Measurements from ENCODE around the gene ARL17A. TPM values are rescaled to one million over a fixed set of nuclear protein-coding genes. Genes with fewer than 3 reads are reported as not detected.
A peak's percentile ranks its signal among the peaks of the same experiment; 100 is the strongest.
"Not testable (repeated sequence)": the region's sequence is repeated elsewhere in the genome, so short reads cannot be mapped to it uniquely, and the experiment has no call there.

Gene ARL17A
- total RNA-seq, 2 experiments from 2014 or later = 25.0 to 26.1 TPM

DNA sequence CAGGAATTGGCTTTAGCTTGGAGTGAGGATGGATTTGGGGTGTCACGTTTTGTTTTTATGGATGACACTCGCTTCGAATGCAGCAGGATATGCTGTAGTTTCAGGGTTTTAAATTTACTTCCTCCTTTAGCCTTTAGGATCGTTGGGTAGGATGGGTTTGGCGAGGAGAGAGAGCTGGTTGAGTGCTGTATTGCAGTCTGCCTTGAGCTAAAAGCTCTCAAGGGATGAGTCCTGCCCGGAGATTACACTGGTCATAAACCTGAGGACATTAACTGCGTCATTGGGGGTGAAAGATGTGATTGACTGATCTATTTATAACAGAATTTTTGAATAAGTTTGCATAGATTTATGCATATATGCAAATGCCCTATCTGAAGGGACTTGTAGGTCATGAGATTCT lies 11.8 kb upstream of the ARL17A start:
- ATAC-seq = peak; percentile 50

DNA sequence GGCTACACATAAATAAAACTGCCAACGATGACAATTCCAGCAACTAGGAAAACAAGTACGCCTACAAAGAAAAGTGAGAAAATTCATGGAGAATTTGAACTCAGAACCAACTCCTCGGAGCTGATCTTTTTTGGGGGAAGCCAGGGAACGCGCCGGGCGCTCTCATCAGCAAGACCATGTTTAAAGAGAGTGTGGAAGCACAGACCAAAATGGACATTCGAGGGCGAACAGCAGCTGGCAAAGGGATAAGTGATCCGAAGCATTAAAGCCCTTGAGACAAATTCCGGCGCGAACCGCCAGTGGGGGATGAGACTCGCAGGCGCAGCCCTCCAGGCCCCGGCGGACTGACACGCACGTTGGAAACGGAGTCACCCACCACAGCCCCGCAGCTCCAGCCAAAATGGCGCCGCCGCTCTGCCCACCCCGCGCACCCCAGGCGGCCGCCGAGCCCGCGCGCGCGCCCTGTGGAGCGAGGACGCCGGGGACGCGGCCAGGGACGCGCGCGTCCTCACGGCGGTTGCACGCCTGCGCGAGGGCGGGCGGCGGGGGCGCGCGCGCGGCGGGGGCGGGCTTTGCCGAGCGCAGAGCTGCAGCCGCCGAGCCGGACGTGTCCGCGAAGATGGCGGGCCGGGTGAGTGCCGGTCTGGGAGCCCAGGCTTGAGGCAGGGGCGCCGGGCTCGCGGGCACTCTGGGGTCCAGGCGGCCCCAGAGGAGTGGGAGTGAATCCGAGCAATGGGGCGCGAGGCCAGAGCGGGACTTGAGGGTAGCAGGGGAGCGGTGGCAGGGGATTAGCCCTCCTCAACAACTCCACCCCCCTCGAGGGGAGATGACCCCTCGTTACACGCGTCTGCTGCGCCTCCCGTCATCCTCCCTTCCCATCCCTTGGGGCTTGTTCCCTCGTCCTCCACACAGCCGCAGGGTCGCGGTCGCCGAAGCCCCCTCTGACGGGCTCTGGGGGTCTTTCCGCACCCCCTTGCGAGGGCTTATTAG lies 11.0 kb upstream of the ARL17A start, which contains the start of gene NSF:
TSS of gene NSF (plus strand) at position 513 of the 990 bp plus-strand sequence. CDS start at position 620, 107 bp downstream.
- H3K4me3 Mint-ChIP-seq; DNase-seq; POLR2A ChIA-PET; H3K27ac Mint-ChIP-seq; H3K36me3 Mint-ChIP-seq (ENCODE audit: low read depth); CTCF ChIA-PET; H3K27me3 Mint-ChIP-seq; H3K4me1 Mint-ChIP-seq (ENCODE audit: low read depth); H3K9me3 Mint-ChIP-seq; intact Hi-C loops (cut with micrococcal nuclease): not testable (repeated sequence)
- peak; percentile 90 for ATAC-seq

More for the DNA sequence above, 11.8 kb upstream of the ARL17A start:
- H3K4me1 Mint-ChIP-seq (ENCODE audit: low read depth); H3K9me3 Mint-ChIP-seq; H3K27me3 Mint-ChIP-seq; H3K27ac Mint-ChIP-seq; intact Hi-C loops (cut with micrococcal nuclease); POLR2A ChIA-PET; H3K4me3 Mint-ChIP-seq; H3K36me3 Mint-ChIP-seq (ENCODE audit: low read depth); DNase-seq; CTCF ChIA-PET: not testable (repeated sequence)

DNA sequence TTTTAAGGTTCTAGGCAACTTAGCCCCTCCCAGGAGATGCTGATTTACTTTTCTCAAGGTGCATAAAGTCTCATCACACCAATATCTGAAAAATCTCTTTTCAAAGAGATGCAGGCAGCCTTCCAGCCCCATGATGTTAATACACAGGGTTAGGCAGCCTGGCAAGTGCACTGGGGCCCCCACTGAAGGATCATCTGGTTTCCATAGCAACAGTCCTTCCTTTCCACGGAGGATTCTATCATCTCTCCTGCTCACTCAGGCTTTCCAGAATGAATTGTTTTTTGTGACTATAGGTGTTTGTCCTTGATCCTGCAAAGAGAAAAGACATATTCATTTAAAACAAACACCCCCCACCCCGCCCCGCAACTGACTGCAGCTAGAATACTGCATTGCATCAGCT lies 6.0 kb upstream of the ARL17A start:
- H3K27me3 Mint-ChIP-seq; POLR2A ChIA-PET; H3K4me3 Mint-ChIP-seq; intact Hi-C loops (cut with micrococcal nuclease); H3K36me3 Mint-ChIP-seq (ENCODE audit: low read depth); H3K27ac Mint-ChIP-seq; ATAC-seq; H3K4me1 Mint-ChIP-seq (ENCODE audit: low read depth); DNase-seq; CTCF ChIA-PET; H3K9me3 Mint-ChIP-seq: not testable (repeated sequence)

DNA sequence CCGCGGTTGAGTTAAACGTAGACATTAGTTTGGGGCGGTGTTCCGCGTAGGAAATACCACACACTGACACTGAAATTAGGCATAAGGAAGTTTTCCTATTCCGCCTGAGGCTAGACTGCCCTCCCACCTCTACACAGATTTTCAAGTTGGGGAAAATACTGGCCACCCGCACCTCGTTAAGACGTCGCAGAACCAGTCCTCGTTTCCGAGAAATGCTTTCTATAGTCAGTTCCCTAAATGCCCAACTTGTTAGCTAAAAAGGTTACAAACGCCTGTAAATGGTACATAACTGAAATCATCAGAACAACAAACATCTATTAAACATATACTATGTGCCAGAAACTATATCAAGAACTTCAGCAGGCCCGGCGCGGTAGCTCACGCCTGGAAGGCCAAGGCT lies 591 bp upstream of the ARL17A start:
- H3K4me1 Mint-ChIP-seq (ENCODE audit: low read depth); H3K4me3 Mint-ChIP-seq; intact Hi-C loops (cut with micrococcal nuclease); DNase-seq; H3K27me3 Mint-ChIP-seq; H3K27ac Mint-ChIP-seq; H3K9me3 Mint-ChIP-seq; ATAC-seq; H3K36me3 Mint-ChIP-seq (ENCODE audit: low read depth); CTCF ChIA-PET; POLR2A ChIA-PET: not testable (repeated sequence)

DNA sequence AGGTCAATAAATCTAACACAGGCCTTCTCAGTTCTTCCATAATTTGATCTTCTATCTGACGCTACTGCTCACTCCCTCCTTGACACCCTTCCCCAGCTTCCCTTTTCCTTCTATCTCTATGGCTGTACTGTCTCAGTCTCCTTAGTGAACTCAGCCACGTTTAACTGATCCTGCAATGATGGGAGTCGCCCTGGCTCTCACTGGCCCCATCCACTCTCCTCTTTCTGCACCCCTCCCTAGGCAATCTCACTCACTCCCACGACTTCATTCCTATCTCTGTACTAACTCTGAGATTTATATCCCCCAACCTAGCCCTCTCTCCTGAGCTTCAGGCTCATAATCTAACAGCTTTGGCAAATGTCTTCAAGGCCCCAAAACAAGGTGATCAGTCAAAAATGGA lies 7.7 kb downstream of the ARL17A start:
- H3K9me3 Mint-ChIP-seq; H3K4me1 Mint-ChIP-seq (ENCODE audit: low read depth); H3K27me3 Mint-ChIP-seq; H3K27ac Mint-ChIP-seq; ATAC-seq; POLR2A ChIA-PET; H3K36me3 Mint-ChIP-seq (ENCODE audit: low read depth); intact Hi-C loops (cut with micrococcal nuclease); DNase-seq; H3K4me3 Mint-ChIP-seq; CTCF ChIA-PET: not testable (repeated sequence)

DNA sequence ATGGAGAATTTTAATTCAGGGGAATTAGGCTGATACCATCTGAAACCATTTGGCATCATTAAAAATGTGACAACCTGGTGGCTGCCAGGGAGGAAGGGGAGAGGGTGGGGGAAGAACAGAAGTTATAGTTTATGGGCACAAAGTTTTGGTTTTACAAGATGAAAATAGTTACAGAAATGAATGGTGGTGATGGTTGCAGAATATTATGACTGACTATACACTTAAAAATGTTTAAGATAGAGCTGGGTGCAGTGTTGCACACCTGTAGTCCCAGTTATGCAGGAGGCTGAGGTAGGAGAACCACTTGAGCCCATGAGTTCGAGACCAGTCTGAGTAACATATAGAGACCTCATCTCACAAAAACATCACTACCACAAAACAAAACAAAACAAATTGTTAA lies 12.5 kb downstream of the ARL17A start:
- H3K27me3 Mint-ChIP-seq; H3K9me3 Mint-ChIP-seq; CTCF ChIA-PET; H3K27ac Mint-ChIP-seq; POLR2A ChIA-PET; H3K4me1 Mint-ChIP-seq (ENCODE audit: low read depth); H3K36me3 Mint-ChIP-seq (ENCODE audit: low read depth); H3K4me3 Mint-ChIP-seq; DNase-seq; intact Hi-C loops (cut with micrococcal nuclease); ATAC-seq: not testable (repeated sequence)

DNA sequence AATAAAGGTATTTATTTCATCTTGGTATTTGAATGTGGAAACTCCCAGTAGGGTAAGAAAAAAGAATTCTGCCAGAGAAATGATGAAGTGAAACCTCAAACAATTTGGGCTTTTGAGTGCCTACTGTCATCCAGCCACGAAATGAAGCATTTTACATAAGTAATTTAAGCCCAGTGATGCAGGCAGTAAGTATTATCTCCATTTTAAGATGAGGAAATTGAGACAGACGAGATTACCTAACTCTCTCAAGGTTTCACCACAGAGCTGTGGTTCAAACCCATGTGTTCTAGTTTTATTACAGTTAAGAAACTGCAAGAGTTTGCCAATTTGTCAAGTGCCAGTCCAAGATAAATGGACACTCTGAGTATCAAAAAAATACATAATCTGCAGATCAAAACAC lies 13.2 kb downstream of the ARL17A start:
- H3K4me1 Mint-ChIP-seq (ENCODE audit: low read depth); H3K4me3 Mint-ChIP-seq; H3K27me3 Mint-ChIP-seq; H3K9me3 Mint-ChIP-seq; DNase-seq; H3K27ac Mint-ChIP-seq; H3K36me3 Mint-ChIP-seq (ENCODE audit: low read depth); intact Hi-C loops (cut with micrococcal nuclease); POLR2A ChIA-PET; CTCF ChIA-PET: not testable (repeated sequence)
- ATAC-seq = peak; percentile 34

DNA sequence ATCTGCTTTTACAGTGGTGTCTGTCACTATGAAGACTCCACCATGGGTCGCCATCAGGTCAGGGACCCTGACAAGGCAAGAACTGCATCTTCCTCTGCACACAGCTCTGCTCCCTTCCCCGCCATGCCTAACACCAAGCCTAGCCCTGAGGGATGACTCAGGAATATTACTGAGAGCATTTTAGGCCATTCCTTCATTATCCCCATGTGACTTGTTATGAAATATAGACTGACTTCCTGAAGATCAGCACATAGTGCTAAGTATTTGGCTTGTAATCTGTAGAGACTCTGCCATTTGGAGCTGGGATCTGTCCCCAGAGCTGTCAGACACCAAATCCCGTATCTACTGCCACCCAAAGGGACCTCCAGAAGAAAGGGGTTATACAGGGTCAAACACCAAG lies 19.4 kb downstream of the ARL17A start:
- intact Hi-C loops (cut with micrococcal nuclease); H3K36me3 Mint-ChIP-seq (ENCODE audit: low read depth); H3K4me1 Mint-ChIP-seq (ENCODE audit: low read depth); H3K4me3 Mint-ChIP-seq; H3K27ac Mint-ChIP-seq; POLR2A ChIA-PET; H3K9me3 Mint-ChIP-seq; CTCF ChIA-PET; DNase-seq; H3K27me3 Mint-ChIP-seq: not testable (repeated sequence)
- peak; percentile 30 for ATAC-seq

DNA sequence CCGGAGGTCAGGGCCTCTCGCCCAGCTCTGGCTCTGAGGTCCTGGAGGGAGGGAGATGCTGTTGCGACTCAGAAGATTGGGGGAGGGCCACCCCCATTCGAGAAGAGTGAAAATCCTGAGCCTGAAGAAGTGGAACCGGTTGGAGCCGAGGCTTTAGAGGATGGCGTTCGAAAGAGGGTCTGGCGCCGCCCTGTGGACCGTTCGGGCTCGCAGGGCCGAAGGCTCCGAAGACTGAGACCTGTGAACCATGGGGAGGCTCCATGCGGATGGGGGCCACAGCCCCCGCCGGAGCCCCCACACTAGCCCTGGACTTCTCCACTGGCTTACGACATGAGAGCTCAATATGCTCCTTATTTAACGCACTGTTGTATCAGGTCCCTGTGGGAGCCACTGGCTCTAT lies 20.3 kb downstream of the ARL17A start:
- H3K4me3 Mint-ChIP-seq; H3K4me1 Mint-ChIP-seq (ENCODE audit: low read depth); ATAC-seq; intact Hi-C loops (cut with micrococcal nuclease); H3K27ac Mint-ChIP-seq; DNase-seq; H3K9me3 Mint-ChIP-seq; H3K27me3 Mint-ChIP-seq; POLR2A ChIA-PET; H3K36me3 Mint-ChIP-seq (ENCODE audit: low read depth); CTCF ChIA-PET: not testable (repeated sequence)

DNA sequence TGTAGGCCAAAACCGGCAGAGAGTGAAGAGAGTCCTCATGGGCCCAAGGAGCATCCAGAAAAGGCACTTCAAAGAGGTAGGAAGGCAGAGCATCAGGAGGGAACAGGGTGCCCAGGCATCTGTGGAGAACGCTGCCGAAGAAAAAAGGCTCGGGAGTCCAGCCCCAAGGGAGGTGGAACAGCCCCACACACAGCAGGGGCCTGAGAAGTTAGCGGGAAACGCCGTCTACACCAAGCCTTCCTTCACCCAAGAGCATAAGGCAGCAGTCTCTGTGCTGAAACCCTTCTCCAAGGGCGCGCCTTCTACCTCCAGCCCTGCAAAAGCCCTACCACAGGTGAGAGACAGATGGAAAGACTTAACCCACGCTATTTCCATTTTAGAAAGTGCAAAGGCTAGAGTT lies 30.9 kb downstream of the ARL17A start:
- H3K27ac Mint-ChIP-seq; H3K36me3 Mint-ChIP-seq (ENCODE audit: low read depth); H3K4me1 Mint-ChIP-seq (ENCODE audit: low read depth); H3K9me3 Mint-ChIP-seq; ATAC-seq; H3K4me3 Mint-ChIP-seq; CTCF ChIA-PET; POLR2A ChIA-PET; DNase-seq; intact Hi-C loops (cut with micrococcal nuclease); H3K27me3 Mint-ChIP-seq: not testable (repeated sequence)

DNA sequence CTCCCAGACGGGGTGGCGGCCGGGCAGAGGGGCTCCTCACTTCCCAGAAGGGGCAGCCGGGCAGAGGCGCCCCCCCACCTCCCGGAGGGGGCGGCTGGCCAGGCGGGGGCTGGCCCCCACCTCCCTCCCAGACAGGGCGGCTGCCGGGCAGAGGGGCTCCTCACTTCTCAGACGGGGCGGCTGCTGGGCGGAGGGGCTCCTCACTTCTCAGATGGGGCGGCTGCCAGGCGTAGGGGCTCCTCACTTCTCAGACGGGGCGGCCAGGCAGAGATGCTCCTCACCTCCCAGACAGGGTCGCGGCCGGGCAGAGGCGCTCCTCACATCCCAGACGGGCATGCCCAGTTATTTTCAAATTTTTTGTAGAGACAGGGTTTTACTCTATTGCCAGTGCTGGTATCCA lies 44.8 kb downstream of the ARL17A start:
- H3K27me3 Mint-ChIP-seq; CTCF ChIA-PET; ATAC-seq; intact Hi-C loops (cut with micrococcal nuclease); H3K36me3 Mint-ChIP-seq (ENCODE audit: low read depth); DNase-seq; H3K27ac Mint-ChIP-seq; H3K4me1 Mint-ChIP-seq (ENCODE audit: low read depth); H3K4me3 Mint-ChIP-seq; H3K9me3 Mint-ChIP-seq; POLR2A ChIA-PET: not testable (repeated sequence)

DNA sequence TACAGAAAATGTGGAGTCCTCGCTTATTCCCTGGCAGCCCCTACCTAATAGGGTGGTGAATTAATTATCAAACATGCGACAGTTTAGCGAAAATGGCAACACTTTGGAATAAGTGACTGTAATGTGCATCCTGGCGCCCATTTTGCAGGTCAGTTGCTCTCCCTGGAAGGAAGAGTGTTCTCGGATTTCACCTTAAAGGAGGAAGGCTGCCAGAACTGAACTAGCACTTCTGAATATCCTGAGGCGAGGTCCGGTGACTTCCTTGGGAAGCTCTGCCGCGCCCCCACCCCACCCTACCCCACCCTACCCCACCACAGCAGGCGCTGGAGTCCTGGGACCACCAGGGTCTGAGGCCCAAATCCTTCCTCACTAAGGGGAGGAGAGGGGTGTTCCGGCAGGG lies 67.3 kb downstream of the ARL17A start, which contains the start of gene LRRC37A2:
TSS of gene LRRC37A2 (plus strand) at position 301 of the 400 bp plus-strand sequence. CDS start 245 bp downstream, outside the sequence.
- DNase-seq; H3K27me3 Mint-ChIP-seq; H3K9me3 Mint-ChIP-seq; intact Hi-C loops (cut with micrococcal nuclease); POLR2A ChIA-PET; H3K4me1 Mint-ChIP-seq (ENCODE audit: low read depth); H3K27ac Mint-ChIP-seq; ATAC-seq; H3K36me3 Mint-ChIP-seq (ENCODE audit: low read depth); CTCF ChIA-PET; H3K4me3 Mint-ChIP-seq: not testable (repeated sequence)

Data from activated CD8-positive, alpha-beta T cell treated with anti-CD3 and anti-CD28 coated beads for 36 hours (primary cell).